ENCODE results near the gene ZMYND8.

Gene ZMYND8

GRCh38 chr20:47353692-47354463, 2.6 kb downstream of the ZMYND8 start:
- no peak for DNase-seq (ENCODE audit: low read depth)

- no peak for DNase-seq (ENCODE audit: low read depth)
Observed at GRCh38 chr20:47353239-47353691, 3.2 kb downstream of the ZMYND8 start.

- no peak for DNase-seq (ENCODE audit: low read depth)
Observed at GRCh38 chr20:47352332-47353238, 3.9 kb downstream of the ZMYND8 start.

- no peak for DNase-seq (ENCODE audit: low read depth)
Observed at GRCh38 chr20:47351643-47352331, 4.7 kb downstream of the ZMYND8 start.

- DNase-seq (ENCODE audit: low read depth), result no peak
Observed at GRCh38 chr20:47350691-47351545, 5.6 kb downstream of the ZMYND8 start.

GRCh38 chr20:47350181-47350550, 6.3 kb downstream of the ZMYND8 start:
- DNase-seq (ENCODE audit: low read depth), result no peak

GRCh38 chr20:47349365-47350180, 6.9 kb downstream of the ZMYND8 start:
- no peak for DNase-seq (ENCODE audit: low read depth)

- DNase-seq (ENCODE audit: low read depth), result no peak
Observed at GRCh38 chr20:47348539-47349142, 7.9 kb downstream of the ZMYND8 start.

GRCh38 chr20:47347661-47348435, 8.7 kb downstream of the ZMYND8 start:
- DNase-seq (ENCODE audit: low read depth), result no peak

- DNase-seq (ENCODE audit: low read depth), result no peak
Observed at GRCh38 chr20:47346172-47346571, 10.3 kb downstream of the ZMYND8 start.

- no peak for DNase-seq (ENCODE audit: low read depth)
Observed at GRCh38 chr20:47345214-47345613, 11.3 kb downstream of the ZMYND8 start.

GRCh38 chr20:47343007-47343472, 13.5 kb downstream of the ZMYND8 start:
- DNase-seq (ENCODE audit: low read depth), result no peak

- DNase-seq (ENCODE audit: low read depth), result no peak
Observed at GRCh38 chr20:47338131-47338628, 18.3 kb downstream of the ZMYND8 start.

GRCh38 chr20:47337413-47337812, 19.1 kb downstream of the ZMYND8 start:
- DNase-seq (ENCODE audit: low read depth), result no peak

- no peak for DNase-seq (ENCODE audit: low read depth)
Observed at GRCh38 chr20:47336129-47336754, 20.3 kb downstream of the ZMYND8 start.

- DNase-seq (ENCODE audit: low read depth), result no peak
Observed at GRCh38 chr20:47335251-47336128, 21.0 kb downstream of the ZMYND8 start.

- DNase-seq (ENCODE audit: low read depth), result no peak
Observed at GRCh38 chr20:47334022-47334551, 22.4 kb downstream of the ZMYND8 start.
